Left forelimb (tissue), 1 donor: ENCODE results near the gene CNOT6L.
"Not testable (repeated sequence)": the region's sequence is repeated elsewhere in the genome, so short reads cannot be mapped to it uniquely, and the experiment has no call there.

Source experiments
- DNase-seq: peaks from one replicate; pipeline ENCODE4 v3.0.0-alpha.2; 2018; ENCODE audit warnings: low spot score

Gene CNOT6L

DNA sequence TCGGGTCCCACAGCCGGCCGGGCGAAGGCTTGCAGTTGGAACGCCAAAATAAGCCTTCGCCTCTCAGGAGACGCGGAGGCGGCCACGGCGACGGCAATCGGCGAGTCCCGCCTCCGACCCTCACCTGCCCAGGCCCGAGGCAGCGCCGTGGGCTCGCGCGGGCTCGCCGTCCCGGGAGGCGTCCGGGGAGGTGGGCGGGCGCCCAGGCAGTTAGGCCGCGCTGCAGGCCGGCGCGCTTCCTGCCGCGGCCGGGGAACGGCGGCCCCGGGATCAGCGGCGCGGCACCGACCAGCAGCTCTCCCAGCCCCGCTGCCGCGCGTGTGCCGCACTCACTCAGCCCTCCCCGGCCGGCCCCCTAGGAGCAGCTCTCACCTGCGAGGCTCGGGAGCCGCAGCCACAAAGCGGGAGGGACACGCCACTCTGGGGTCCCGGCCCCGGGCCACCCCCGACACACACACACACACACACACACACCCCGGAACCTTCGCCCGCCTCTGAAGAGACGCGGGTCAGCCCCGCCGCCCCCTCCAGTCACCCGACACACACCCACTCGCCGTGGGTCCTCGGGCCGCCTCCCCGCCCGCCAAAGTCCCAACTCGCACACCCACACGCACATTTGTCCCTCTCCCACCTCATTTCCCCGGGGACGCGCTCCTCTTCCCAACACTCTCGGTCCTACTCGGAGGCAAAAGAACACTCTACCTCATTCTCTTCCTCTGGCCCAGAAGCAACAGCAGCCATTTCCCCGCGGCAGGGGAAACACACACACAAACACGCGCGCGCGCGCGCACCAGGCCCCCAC lies at the start of gene CNOT6L:
CNOT6L (minus strand) TSS at position 767 of the 802 bp plus-strand sequence; CDS start at position 707, 60 bp downstream.
- peak; percentile 86 for DNase-seq

DNA sequence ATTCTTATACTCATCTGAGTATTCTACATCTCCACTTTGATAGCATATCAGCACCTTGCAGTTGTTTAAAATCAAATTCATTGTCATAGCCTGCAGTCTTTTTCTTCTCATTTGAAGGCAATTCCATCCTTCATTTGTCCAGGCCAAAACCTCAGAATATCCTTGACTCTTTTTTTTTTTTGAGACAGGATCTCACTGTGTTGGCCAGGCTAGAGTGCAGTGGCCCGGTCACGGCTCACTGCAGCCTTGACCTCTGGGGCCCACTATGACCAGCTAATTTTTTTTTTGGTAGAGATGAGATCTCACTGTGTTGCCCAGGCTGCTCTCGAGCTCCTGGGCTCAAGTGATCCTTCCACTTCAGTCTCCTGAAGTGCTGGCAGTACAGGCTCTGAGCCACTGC lies 46.1 kb upstream of the CNOT6L start:
- no peak for DNase-seq

DNA sequence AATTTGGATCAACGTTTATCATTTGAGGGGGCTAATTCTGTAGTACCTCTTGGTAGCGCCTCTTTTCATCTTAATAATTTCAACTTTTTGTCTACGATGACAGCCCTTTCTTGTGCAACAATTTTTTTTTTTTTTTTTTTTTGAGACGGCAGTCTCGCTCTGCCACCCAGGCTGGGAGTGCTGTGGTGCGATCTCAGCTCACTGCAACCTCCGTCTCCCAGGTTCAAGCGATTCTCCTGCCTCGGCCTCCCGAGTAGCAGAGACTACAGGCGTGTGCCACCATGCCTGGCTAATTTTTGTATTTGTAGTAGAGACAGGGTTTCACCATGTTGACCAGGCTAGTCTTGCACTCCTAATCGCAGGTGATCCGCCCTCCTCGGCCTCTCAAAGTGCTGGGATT lies 44.2 kb upstream of the CNOT6L start:
- not testable (repeated sequence) for DNase-seq

DNA sequence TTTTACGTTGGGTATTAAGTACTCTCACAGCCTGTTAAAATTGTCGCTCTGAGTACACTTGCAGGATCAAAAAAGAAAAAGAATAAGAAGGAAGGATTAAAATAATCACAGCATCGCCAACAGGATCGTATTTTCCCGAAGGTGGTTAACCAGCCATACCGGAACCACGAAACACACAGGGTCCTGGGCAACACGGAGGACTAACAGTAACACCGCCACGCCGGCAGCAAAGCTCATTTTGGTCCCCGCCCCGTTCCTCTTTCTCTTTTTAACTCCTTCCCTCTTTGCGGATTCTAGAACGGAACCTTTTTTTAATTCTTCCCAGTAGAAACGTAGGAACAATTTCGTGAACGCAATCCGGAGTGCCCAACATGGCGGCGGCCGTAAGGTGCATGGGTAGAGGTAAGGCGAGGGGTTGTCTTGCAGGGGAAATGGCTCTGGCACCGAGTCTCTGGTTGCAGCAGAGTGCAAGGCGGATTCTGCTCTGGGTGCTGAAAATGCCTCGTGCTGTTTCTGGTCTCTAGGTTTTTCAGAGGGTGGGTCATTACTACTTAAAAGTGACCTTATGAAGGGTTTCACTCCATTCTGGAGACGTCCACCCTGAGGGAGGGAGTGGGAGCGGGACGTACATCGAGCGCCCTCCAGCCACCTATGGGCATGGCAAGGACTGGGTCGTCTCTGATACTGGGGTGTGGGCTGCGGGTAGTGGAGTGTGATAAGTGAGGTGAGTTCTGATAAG lies 43.5 kb upstream of the CNOT6L start, which contains the start of gene MRPL1:
MRPL1 (plus strand) TSS at position 353 of the 739 bp plus-strand sequence; CDS start at position 372, 19 bp downstream.
- DNase-seq: peak; percentile 88

DNA sequence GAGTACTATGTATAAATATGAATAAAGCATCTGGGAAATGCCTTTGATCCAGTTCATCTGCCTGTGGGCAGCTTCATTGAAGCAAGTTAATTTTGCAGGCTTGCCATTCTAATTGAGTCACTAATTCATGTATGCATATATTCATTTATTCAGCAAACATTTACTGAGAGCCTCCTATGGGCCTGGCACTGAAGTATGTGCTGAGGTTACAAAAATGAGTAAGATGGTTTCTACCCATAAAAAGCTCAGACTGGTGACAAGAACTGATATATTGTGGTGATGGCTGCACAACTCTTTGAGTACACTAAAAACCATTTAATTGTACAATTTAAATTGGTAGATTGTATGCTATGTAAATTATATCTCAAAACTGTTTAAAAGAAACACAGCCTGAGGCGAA lies 42.3 kb upstream of the CNOT6L start:
- no peak for DNase-seq

DNA sequence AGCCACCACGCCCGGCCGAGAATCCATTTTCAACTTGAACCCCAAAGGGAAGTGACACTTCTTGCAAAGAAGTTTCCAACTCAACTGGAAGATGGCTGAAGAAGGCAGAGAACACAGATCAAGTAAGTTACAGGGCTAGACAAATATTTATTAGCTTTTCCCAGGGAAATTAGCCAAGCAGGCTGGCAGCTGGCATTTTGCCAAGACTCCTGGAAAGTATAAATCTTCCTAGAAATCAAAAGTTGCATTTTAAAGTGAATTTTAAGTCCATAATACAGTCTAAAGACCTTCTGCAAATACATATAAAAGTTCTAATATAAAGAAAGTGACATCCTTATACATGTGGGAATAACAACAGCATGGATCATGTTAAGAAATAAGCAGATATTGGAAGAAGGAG lies 40.1 kb upstream of the CNOT6L start:
- DNase-seq: no peak

DNA sequence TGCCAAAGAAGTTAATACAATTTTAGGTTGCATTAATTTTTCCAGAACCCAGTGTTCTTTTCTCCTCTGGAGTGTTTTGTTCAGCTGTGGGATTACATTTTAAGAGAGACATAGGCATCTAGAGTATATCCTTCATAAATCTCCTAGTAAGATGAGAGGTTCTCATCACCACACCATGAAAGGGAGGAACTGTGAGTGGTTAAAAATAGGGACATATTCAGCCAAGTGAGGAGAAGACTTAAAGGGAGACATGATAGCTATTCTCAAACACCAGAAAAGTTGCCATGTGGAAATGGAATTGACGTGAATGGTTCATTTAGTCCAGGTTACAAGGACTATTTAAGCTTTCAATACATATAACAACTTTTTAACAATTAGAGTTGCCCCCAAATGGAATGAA lies 37.0 kb upstream of the CNOT6L start:
- no peak for DNase-seq

DNA sequence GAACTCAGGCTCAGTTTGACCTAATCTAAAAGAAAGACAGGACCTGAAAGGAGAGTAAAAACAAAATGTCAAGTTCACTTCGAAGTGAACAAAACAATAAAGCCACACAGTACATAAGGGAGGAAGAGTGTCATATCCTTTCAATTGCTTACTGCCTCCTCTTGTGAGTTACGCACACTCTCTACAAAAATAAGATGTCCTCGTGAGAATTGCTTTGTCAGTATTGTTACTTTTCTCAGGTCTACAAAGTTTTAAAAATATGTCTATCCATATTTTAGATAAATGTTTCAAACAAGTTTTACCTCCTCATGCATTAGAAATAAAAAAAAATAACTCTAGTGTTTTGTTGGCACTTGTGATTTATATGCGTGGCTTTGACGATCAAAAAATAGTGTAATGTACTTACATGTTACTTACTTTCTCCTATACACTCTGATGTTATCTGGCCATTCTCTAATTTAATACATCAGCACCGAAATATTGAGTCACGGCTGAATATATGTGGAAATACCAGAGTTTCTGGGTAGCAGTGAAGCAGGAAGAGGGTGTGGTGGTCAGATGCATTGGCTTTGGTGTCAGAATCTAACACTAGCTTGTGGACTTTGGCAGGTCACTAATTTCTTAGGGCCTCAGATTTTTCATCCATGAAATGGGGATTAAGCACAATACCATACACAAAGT lies 35.4 kb upstream of the CNOT6L start:
- no peak for DNase-seq

DNA sequence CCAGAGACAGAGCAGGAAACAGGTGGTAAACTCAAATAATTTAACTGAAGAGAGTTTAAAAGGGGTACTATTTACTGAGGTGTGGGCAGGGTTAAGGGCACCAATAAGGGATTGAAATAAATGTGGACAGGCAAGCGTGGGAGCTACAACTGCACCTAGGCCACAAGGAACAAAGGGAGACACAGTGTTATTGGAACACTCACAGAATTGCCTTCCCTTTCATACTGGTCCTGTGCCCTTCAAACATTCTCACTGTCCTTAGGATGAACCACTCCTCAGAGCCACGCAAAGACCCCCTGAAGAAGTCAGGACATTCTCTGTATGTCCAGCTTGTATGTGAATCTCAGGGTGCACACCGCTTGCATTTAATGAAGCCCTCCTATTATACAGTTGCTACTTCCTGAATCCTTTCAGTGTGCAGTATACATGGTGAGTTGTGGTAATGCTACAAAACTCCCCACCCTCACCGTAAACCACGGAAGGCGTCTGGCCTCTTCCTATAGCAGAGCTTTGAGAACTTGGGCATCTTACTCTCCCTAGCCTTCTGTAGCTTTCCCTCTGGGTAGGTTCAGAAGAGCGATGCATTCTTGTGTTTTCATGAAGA lies 33.8 kb upstream of the CNOT6L start:
- no peak for DNase-seq

DNA sequence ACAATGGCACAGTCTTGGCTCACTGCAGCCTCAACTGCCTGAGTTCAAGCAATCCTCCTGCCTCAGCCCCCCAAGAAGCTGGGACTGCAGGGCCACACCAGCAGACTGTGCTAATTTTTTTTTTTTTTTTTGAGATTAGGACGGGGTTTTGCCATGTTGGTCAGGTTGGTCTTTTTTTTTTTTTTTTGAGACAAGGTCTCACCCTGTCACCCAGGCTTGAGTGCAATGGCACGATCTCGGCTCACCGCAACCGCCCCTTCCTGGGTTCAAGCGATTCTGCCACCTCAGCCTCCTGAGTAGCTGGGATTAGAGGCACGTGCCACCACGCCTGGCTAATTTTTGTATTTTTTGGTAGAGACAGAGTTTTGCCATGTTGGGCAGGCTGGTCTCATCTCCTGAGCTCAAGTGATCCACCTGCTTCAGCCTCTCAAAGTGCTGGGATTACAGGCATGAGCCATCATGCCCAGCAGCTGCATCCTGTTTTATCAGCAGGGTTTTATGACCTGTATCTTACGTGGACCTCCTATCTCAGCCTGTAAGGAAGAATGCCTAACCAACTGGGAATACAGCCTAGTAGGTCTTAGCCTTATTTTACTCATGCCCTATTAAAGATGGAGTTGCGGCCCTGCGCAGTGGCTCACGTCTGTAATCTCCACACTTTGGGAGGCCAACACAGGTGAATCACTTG lies 30.3 kb upstream of the CNOT6L start:
- no peak for DNase-seq

DNA sequence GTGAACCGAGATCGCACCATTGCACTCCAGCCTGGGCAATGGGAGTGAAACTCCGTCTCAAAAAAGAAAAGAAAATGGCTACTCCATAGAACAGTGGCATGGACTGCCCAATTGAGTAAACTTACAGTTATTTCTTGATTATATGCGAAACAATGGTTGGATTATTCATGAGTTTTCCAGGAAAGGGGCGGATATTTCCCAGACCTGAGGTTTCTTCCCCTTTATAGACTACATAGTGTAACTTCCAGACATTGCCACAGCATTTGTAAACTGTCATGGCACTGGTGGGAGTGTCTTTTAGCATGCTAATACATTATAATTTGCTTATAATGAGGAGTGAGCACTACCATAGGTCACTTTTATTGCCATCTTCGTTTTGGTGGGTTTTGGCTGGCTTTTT lies 29.3 kb upstream of the CNOT6L start:
- no peak for DNase-seq

DNA sequence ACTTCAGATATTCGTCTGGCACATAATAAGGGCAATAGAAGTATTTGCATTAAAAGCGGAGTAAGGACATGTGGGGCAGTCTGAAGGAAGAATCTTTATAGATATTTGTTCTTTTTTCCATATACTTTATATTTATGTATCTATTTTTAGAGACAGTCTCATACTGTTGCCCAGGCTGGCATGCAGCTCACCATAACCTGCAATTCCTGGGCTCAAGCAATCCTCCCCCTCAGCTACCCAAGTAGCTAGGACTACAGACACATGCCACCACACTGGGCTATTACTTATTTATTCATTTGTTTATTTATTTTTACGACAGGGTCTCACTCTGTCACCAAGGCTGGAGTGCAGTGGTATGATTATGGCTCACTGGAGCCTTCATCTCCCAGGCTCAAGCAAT lies 26.8 kb upstream of the CNOT6L start:
- no peak for DNase-seq

DNA sequence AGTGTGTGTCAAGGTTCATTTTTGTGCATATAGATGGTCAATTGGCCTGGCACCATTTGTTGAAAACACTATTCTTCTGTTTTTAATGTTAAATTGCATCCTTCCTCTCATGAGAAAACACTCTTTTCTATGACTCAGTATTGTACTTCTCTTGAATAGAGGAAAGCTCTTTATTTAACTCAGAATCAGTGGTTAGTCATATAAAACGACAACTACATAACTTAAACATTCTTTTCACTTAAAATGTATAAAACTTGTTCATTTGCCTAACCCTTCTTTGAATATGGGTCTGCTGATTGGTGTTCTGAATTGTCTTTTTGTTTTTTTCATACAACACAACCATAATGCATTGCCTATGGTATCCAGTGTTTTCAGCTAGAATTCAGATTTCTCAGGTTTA lies 26.2 kb upstream of the CNOT6L start:
- no peak for DNase-seq

DNA sequence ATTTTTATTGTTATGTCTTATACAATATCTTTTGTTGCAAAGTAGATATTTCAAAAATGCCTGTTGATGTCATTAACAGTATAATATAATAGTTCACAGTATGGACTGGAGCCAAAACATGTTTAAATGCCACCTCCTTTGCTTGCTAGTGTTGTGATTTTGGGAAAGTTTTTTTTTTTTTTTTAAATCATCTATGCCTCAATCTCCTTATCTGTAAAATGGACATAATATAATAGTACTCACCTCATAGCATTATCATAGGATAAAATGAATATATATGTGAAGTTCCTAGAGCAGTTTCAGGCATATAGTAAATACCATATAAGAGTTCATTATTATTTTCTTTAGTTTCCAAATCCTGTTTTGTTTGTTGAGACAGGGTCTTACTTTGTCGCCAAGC lies 25.2 kb upstream of the CNOT6L start:
- DNase-seq: no peak

DNA sequence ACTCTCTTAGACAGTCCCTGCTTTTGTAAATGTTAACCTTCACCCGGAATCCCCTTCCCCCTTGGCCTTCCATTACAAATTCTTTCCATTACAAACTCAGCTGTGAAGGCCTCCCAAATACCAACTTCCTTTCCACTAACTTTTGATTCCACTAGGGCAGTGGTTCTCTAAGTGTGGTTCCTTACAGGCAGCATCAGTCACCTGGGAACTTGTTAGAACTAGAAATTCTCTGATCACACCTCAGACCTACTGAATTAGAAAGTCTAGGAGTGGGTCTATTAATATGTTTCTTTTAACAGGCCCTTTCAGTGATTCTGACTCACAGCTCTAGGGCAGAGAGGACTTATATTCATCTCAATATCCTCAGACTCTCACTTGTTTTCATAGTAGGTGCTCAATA lies 24.5 kb upstream of the CNOT6L start:
- DNase-seq: no peak

DNA sequence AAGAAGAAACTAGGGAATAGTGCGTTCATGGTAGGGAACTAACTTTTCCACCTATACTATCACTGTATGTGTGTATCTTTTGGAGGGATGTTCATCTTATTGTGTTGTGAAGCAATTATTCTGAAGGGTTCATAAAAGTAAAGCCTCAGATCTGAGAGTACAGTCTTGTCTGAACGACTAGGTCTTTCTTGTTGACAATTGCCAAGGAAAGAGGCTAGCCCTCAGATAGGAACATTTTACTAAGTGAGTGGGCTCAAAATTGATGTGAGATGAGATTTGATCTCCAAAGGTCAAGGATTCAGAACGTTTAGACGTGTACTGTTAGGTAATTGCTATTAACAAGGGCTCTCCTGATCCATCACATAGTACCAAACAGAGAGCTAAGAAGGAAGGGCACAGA lies 15.2 kb upstream of the CNOT6L start:
- DNase-seq: no peak

DNA sequence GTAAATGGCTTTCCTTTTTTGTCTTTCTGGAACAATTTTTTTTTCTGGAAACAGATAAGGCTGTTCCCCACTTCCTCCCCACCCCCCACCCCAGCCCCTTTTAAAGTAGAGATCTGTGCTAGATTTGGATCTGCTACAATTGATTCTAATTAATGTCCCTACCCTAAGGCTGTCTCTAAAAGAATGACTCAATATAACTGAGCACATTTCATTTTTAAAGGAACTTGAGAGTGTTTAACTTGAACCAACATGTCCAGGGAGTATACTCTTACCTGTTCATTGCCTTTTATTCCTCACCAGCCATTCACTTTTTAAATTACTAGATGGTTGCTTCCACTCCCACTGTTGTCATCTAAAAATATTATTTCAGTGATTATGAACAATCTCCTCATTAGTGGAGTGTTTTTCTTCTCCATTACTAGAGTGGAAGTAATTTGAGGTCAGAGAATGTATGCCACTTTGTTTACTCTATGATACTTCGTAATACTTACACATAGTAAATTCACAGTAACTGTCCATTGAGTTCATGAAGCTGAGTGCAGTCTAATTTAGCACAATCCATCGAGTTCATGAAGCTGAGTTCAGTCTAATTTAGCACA lies 14.1 kb upstream of the CNOT6L start:
- DNase-seq: no peak

DNA sequence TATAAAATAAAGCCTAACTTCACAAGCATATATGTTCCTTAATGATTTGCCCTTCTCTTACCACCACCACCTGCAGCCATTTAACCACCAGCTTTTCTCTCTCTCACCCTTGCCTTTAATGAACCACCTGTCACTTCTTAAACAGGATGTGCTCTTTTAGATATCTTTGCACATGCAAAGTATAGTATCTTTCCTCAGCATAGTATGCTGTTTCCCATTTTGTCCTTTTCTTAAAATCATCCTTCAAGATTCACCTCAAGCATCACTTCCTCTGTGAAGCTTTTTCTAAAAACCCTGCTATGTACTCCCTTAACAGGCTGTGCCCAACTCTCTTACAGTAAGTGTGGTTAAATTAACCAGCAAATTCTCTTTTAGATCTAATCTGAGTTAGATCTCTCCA lies 8.2 kb upstream of the CNOT6L start:
- no peak for DNase-seq

DNA sequence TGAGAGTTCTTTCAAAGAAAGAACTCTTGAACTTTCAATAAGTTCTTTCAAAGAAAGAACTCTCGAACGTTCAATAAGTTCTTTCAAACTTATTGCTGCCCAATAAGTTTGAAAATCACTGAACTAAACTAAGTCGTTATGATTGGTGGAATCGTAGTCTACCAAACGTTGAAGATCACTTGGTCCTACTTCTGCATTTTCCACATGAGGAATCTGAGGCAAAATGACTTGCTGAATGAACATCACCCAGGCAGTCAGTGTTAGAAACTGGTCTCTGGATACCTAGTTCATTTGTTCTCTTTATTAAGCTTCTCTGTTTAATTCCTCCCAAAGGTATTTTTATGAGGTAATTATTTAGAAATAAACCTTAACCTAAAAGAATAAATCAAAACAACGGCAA lies 7.1 kb upstream of the CNOT6L start:
- DNase-seq: no peak

DNA sequence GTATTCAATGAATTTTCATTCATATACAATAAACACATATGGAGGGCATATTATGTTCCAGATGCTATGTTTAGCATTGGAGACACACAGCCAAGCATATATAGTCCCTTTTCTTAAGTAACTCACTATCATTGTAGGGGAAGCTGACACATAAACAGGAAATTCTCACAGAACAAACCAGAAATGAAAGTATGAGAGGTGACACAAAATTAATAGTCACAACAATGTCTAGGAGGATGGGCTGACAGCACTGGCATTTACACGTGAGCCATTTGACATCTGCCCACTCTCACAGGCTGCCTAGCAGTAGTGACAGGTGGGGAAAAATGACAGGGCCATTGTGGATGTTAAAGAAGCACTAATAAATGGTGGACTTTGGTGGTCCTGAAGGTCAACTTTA lies 2.6 kb upstream of the CNOT6L start:
- DNase-seq: no peak
